H9 (cell line): ENCODE data around the gene TNIP3. TPM values are rescaled to one million over a fixed set of nuclear protein-coding genes. Genes with fewer than 3 reads are reported as not detected.

ENCODE experiments used
- DNase-seq: peaks from one replicate; pipeline ENCODE4 v3.0.0-alpha.2; 2017
- H2AFZ ChIP-seq: one replicate; pipeline ENCODE4 v1.6.1; 2013; ENCODE audit warnings: mild to moderate bottlenecking, low read length, control low read depth, moderate library complexity
- H2AK5ac ChIP-seq: 2 replicates; pipeline ENCODE4 v1.6.1; 2013; ENCODE audit warnings: low read length, control low read depth, mixed read lengths; ENCODE audit not compliant: insufficient read length
- H2BK120ac ChIP-seq: one replicate; pipeline ENCODE4 v1.6.1; 2013; ENCODE audit warnings: low read depth, mild to moderate bottlenecking, low read length, control low read depth, inconsistent platforms; ENCODE audit not compliant: poor library complexity, severe bottlenecking
- H2BK12ac ChIP-seq: 2 replicates; pipeline ENCODE4 v1.6.1; 2013; ENCODE audit warnings: low read length, control low read depth, mixed read lengths, low read depth; ENCODE audit not compliant: insufficient read length
- H2BK15ac ChIP-seq: 2 replicates; pipeline ENCODE4 v1.6.1; 2013; ENCODE audit warnings: low read depth, low read length, control low read depth
- H2BK20ac ChIP-seq: one replicate; pipeline ENCODE4 v1.6.1; 2013; ENCODE audit warnings: low read depth, mild to moderate bottlenecking, low read length, control low read depth, inconsistent platforms; ENCODE audit not compliant: poor library complexity, severe bottlenecking
- H2BK5ac ChIP-seq: 2 replicates; pipeline ENCODE4 v1.6.1; 2013; ENCODE audit warnings: low read length, control low read depth, mixed read lengths; ENCODE audit not compliant: insufficient read length
- H3K14ac ChIP-seq: 2 replicates; pipeline ENCODE4 v1.6.1; 2013; ENCODE audit warnings: low read length, control low read depth; ENCODE audit not compliant: insufficient read depth
- H3K18ac ChIP-seq: 2 replicates; pipeline ENCODE4 v1.6.1; 2013; ENCODE audit warnings: low read depth, mild to moderate bottlenecking, mixed read lengths, low read length, control low read depth; ENCODE audit not compliant: insufficient read length
- H3K23ac ChIP-seq: 2 replicates; pipeline ENCODE4 v1.6.1; 2013; ENCODE audit warnings: low read length, control low read depth, mixed read lengths, low read depth; ENCODE audit not compliant: insufficient read length
- H3K23me2 ChIP-seq: 2 replicates; pipeline ENCODE4 v1.6.1; 2013; ENCODE audit warnings: low read depth, mild to moderate bottlenecking, mixed read lengths, low read length, control low read depth; ENCODE audit not compliant: insufficient read length, poor library complexity, severe bottlenecking
- H3K27ac ChIP-seq: 2 replicates; pipeline ENCODE4 v1.5.1; 2013; ENCODE audit warnings: low read length, control low read depth, mixed read lengths, low read depth; ENCODE audit not compliant: insufficient read length
- H3K27me3 ChIP-seq: 2 replicates; pipeline ENCODE4 v1.6.1; 2013; ENCODE audit warnings: low read length, control low read depth, inconsistent platforms; ENCODE audit not compliant: insufficient read depth
- H3K4ac ChIP-seq: 2 replicates; pipeline ENCODE4 v1.6.1; 2013; ENCODE audit warnings: low read depth, mild to moderate bottlenecking, control low read depth, inconsistent platforms, low read length, moderate library complexity
- H3K4me1 ChIP-seq: 2 replicates; pipeline ENCODE4 v1.6.1; 2013; ENCODE audit warnings: low read length, control low read depth, inconsistent platforms; ENCODE audit not compliant: insufficient read depth
- H3K4me2 ChIP-seq: 2 replicates; pipeline ENCODE4 v1.6.1; 2013; ENCODE audit warnings: low read length, control low read depth, mixed read lengths; ENCODE audit not compliant: insufficient read length, insufficient read depth
- H3K56ac ChIP-seq: 2 replicates; pipeline ENCODE4 v1.6.1; 2013; ENCODE audit warnings: low read depth, mild to moderate bottlenecking, mixed read lengths, low read length, control low read depth; ENCODE audit not compliant: insufficient read length
- H3K79me1 ChIP-seq: 2 replicates; pipeline ENCODE4 v1.6.1; 2013; ENCODE audit warnings: low read depth, mild to moderate bottlenecking, moderate library complexity, low read length, control low read depth, inconsistent platforms; ENCODE audit not compliant: insufficient read depth, poor library complexity, severe bottlenecking
- H3K79me2 ChIP-seq: 2 replicates; pipeline ENCODE4 v1.6.1; 2013; ENCODE audit warnings: low read length, control low read depth, inconsistent platforms; ENCODE audit not compliant: insufficient read depth
- H3K9ac ChIP-seq: 2 replicates; pipeline ENCODE4 v1.6.1; 2013; ENCODE audit warnings: low read length, control low read depth, mixed read lengths; ENCODE audit not compliant: insufficient read length; ENCODE audit errors: extremely low read depth
- H3K9me3 ChIP-seq: one replicate; pipeline ENCODE4 v1.6.1; 2013; ENCODE audit warnings: low read depth, low read length, inconsistent platforms; ENCODE audit not compliant: control insufficient read depth
- H3T11ph ChIP-seq: one replicate; pipeline ENCODE4 v1.6.1; 2013; ENCODE audit warnings: mild to moderate bottlenecking, low read length, control low read depth, inconsistent platforms
- H4K20me1 ChIP-seq: one replicate; pipeline ENCODE4 v1.6.1; 2013; ENCODE audit not compliant: control insufficient read depth, insufficient read length, insufficient read depth
- H4K5ac ChIP-seq: 2 replicates; pipeline ENCODE4 v1.6.1; 2013; ENCODE audit warnings: low read depth, mild to moderate bottlenecking, mixed read lengths, low read length, control low read depth; ENCODE audit not compliant: insufficient read length
- H4K8ac ChIP-seq: replicated peaks from 2 replicates; pipeline ENCODE4 v1.6.1; 2013; ENCODE audit warnings: low read length, control low read depth, mixed read lengths, low read depth; ENCODE audit not compliant: insufficient read length
- H4K91ac ChIP-seq: 2 replicates; pipeline ENCODE4 v1.6.1; 2013; ENCODE audit warnings: low read depth, mild to moderate bottlenecking, moderate library complexity, mixed read lengths, low read length, control low read depth; ENCODE audit not compliant: insufficient read length
- H3K27ac Mint-ChIP-seq, 3 experiments: 2 replicates in 2 of 3; 3 replicates in 1 of 3; pipeline ENCODE4 v1.8.0; 2020 to 2021; ENCODE audit warnings: mixed read lengths in 3 of 3, mild to moderate bottlenecking in 1 of 3, moderate library complexity in 1 of 3
- H3K27me3 Mint-ChIP-seq: 2 replicates; pipeline ENCODE4 v1.8.0; 2021; ENCODE audit warnings: low read depth, mild to moderate bottlenecking, moderate library complexity, mixed read lengths
- H3K36me3 Mint-ChIP-seq, 3 experiments: 2 replicates in 2 of 3; 3 replicates in 1 of 3; pipeline ENCODE4 v1.8.0; 2020 to 2021; ENCODE audit warnings: low read depth in 3 of 3, mixed read lengths in 3 of 3; ENCODE audit not compliant: insufficient read depth in 1 of 3
- H3K4me1 Mint-ChIP-seq, 2 experiments: 2 replicates each; pipeline ENCODE4 v1.8.0; 2020; ENCODE audit warnings: mixed read lengths in 2 of 2
- H3K4me3 Mint-ChIP-seq, 2 experiments: 2 replicates in 1 of 2; 3 replicates in 1 of 2; pipeline ENCODE4 v1.8.0; 2020 to 2021; ENCODE audit warnings: mild to moderate bottlenecking in 2 of 2, mixed read lengths in 2 of 2, moderate library complexity in 1 of 2
- H3K9me3 Mint-ChIP-seq, 2 experiments: 2 replicates in 1 of 2; 3 replicates in 1 of 2; pipeline ENCODE4 v1.8.0; 2020; ENCODE audit warnings: mild to moderate bottlenecking in 2 of 2, mixed read lengths in 2 of 2, moderate library complexity in 1 of 2
- WGBS: extraction: QIAGEN DNeasy Blood & Tissue Kit; methylation state at CpG from one replicate; pipeline ENCODE4 v1.1.7; 2013; ENCODE audit warnings: missing lambda C conversion rate, low lambda C conversion rate, mixed read lengths; ENCODE audit not compliant: insufficient read length; ENCODE audit errors: extremely low coverage; 5-methylcytosine and 5-hydroxymethylcytosine counted together
- total RNA-seq: library from RNA; stranded (reverse); gene quantifications from 2 replicates; pipeline ENCODE4 v1.2.1, GENCODE V29; 2021
- TF ChIP-seq, protein P1 (sequence below): fragments of 200-600 bp; sonication (generic); conservative IDR thresholded peaks from 3 replicates; pipeline ENCODE4 v1.8.0; 2021; ENCODE audit warnings: antibody characterized with exemption, mild to moderate bottlenecking

Gene TNIP3
- total RNA-seq, 1 experiment from 2014 or later, result not detected

DNA sequence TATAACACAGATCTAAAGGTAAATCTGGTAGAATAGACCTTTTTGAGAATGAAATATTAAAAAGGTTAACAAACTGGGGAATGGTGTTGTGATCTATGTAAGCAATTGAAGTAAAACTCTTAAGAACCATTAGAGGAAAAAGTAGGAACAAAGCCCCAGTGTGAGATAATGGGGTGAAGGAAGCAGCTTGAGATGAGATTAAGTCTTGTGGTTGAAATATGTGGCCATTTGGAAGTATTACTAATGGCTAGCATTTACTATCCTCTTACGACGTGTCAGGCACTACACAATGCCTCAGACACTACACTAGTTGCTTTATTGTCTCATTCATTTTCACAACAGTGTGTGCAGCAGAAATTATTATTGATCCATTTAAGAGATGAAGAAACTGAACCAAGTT is 65.9 kb downstream of the TNIP3 start:
- Histone ChIP-seq H2AK5ac (no peak overlapping the region), H4K91ac (no peak overlapping the region), H2AFZ (no peak overlapping the region), H3K4me2 (no peak overlapping the region), H4K8ac (no peak overlapping the region), H2BK120ac (no peak overlapping the region), H3K56ac (no peak overlapping the region), H3K79me1 (no peaks in the 10 kb centered on the region), H2BK20ac (no peak overlapping the region), H3K18ac (no peak overlapping the region), H4K5ac (no peak overlapping the region), H2BK5ac (no peak overlapping the region), H3K23me2 (no peaks in the 10 kb centered on the region), H3K4ac (no peak overlapping the region), H3K79me2 (no peaks in the 10 kb centered on the region), H2BK15ac (no peak overlapping the region), H4K20me1 (no peaks in the 10 kb centered on the region), H2BK12ac (no peak overlapping the region), H3K23ac (no peak overlapping the region), H3K27me3 (no peaks in the 10 kb centered on the region), H3K27ac (no peak overlapping the region), H3K4me1 (no peaks in the 10 kb centered on the region), H3K14ac (no peak overlapping the region), H3K9me3 (no peaks in the 10 kb centered on the region), H3T11ph (no peak overlapping the region), H3K9ac (no peak overlapping the region)
- no peaks in the 10 kb centered on the region; a peak in 1 of 5 replicates for H3K9me3 Mint-ChIP-seq
- no peaks in the 10 kb centered on the region for H3K36me3 Mint-ChIP-seq
- no peak overlapping the region for H3K27ac Mint-ChIP-seq
- DNase-seq, result no peak
- no peak overlapping the region for H3K4me3 Mint-ChIP-seq
- WGBS, result no CpG with 5 or more reads among the region's 2 CpGs
- TF ChIP-seq, protein P1, sequence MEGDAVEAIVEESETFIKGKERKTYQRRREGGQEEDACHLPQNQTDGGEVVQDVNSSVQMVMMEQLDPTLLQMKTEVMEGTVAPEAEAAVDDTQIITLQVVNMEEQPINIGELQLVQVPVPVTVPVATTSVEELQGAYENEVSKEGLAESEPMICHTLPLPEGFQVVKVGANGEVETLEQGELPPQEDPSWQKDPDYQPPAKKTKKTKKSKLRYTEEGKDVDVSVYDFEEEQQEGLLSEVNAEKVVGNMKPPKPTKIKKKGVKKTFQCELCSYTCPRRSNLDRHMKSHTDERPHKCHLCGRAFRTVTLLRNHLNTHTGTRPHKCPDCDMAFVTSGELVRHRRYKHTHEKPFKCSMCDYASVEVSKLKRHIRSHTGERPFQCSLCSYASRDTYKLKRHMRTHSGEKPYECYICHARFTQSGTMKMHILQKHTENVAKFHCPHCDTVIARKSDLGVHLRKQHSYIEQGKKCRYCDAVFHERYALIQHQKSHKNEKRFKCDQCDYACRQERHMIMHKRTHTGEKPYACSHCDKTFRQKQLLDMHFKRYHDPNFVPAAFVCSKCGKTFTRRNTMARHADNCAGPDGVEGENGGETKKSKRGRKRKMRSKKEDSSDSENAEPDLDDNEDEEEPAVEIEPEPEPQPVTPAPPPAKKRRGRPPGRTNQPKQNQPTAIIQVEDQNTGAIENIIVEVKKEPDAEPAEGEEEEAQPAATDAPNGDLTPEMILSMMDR, result no peak
- H3K4me1 Mint-ChIP-seq, result no peaks in the 10 kb centered on the region
- H3K27me3 Mint-ChIP-seq, result no peaks in the 10 kb centered on the region
